SK-MEL-5 (cell line): ENCODE measurements around the gene HSD17B4. TPM values are rescaled to one million over a fixed set of nuclear protein-coding genes. Genes with fewer than 3 reads are reported as not detected.
"Not testable (repeated sequence)": the region's sequence is repeated elsewhere in the genome, so short reads cannot be mapped to it uniquely, and the experiment has no call there.

Source experiments
- DNase-seq: peaks from one replicate; pipeline ENCODE4 v3.0.0-alpha.2; 2016; ENCODE audit warnings: low read depth, low spot score
- in situ Hi-C: cut with HindIII; loops from 2 replicates; pipeline ENCODE4 v1.10.0; 2016; ENCODE audit warnings: low sequenced_read_pairs, high pct_unique_total_duplicates, low pct_unique_long_range_greater_than_20kb
- total RNA-seq: library from RNA; depleted of rRNA; stranded (reverse); fragments of >200 nt; shearing (Covaris generic); gene quantifications from 2 replicates; pipeline ENCODE4 v1.2.3, GENCODE V29; 2014

Gene HSD17B4
- total RNA-seq, 1 experiment from 2014 or later: 160 TPM

- in situ Hi-C loops: no loop called here
- DNase-seq: no peak
Observed at GRCh38 chr5:119465640-119466039, 13.3 kb downstream of the HSD17B4 start.

- DNase-seq: no peak
- in situ Hi-C loops: no loop called here
Observed at GRCh38 chr5:119468286-119468685, 16.0 kb downstream of the HSD17B4 start.

- in situ Hi-C loops: no loop called here
Observed at GRCh38 chr5:119470105-119470763, 17.9 kb downstream of the HSD17B4 start.

GRCh38 chr5:119470851-119471451, 18.7 kb downstream of the HSD17B4 start:
- in situ Hi-C loops: no loop called here
- peak; percentile 50 for DNase-seq

More at GRCh38 chr5:119470105-119470763, 17.9 kb downstream of the HSD17B4 start:
- no peak for DNase-seq

- in situ Hi-C loops: no loop called here
Observed at GRCh38 chr5:119473241-119473640, 20.9 kb downstream of the HSD17B4 start.

GRCh38 chr5:119476341-119476740, 24.0 kb downstream of the HSD17B4 start:
- in situ Hi-C loops: no loop called here
- peak; percentile 59 for DNase-seq

More at GRCh38 chr5:119473241-119473640, 20.9 kb downstream of the HSD17B4 start:
- DNase-seq: no peak

GRCh38 chr5:119478781-119479180, 26.5 kb downstream of the HSD17B4 start:
- DNase-seq: no peak

GRCh38 chr5:119480629-119481028, 28.3 kb downstream of the HSD17B4 start:
- in situ Hi-C loops, DNase-seq: not testable (repeated sequence)

More at GRCh38 chr5:119478781-119479180, 26.5 kb downstream of the HSD17B4 start:
- in situ Hi-C loops: no loop called here

GRCh38 chr5:119483155-119483554, 30.9 kb downstream of the HSD17B4 start:
- no peak for DNase-seq
- in situ Hi-C loops: no loop called here

GRCh38 chr5:119484884-119485283, 32.6 kb downstream of the HSD17B4 start:
- no peak for DNase-seq
- in situ Hi-C loops: no loop called here

- no peak for DNase-seq
- in situ Hi-C loops: no loop called here
Observed at GRCh38 chr5:119501671-119502179, 49.4 kb downstream of the HSD17B4 start.

- DNase-seq, in situ Hi-C loops: not testable (repeated sequence)
Observed at GRCh38 chr5:119503939-119504338, 51.6 kb downstream of the HSD17B4 start.

GRCh38 chr5:119512277-119512676, 60.0 kb downstream of the HSD17B4 start:
- in situ Hi-C loops: no loop called here
- no peak for DNase-seq

GRCh38 chr5:119515192-119515591, 62.9 kb downstream of the HSD17B4 start:
- in situ Hi-C loops: no loop called here

GRCh38 chr5:119517115-119517514, 64.8 kb downstream of the HSD17B4 start:
- DNase-seq, in situ Hi-C loops: not testable (repeated sequence)

More at GRCh38 chr5:119515192-119515591, 62.9 kb downstream of the HSD17B4 start:
- no peak for DNase-seq

- no peak for DNase-seq
Observed at GRCh38 chr5:119521232-119521631, 68.9 kb downstream of the HSD17B4 start.

GRCh38 chr5:119522841-119523240, 70.5 kb downstream of the HSD17B4 start:
- in situ Hi-C loops: no loop called here
- no peak for DNase-seq

More at GRCh38 chr5:119521232-119521631, 68.9 kb downstream of the HSD17B4 start:
- in situ Hi-C loops: no loop called here

GRCh38 chr5:119524485-119524884, 72.2 kb downstream of the HSD17B4 start:
- no peak for DNase-seq
- in situ Hi-C loops: no loop called here

GRCh38 chr5:119527351-119527750, 75.1 kb downstream of the HSD17B4 start:
- DNase-seq: no peak
- in situ Hi-C loops: no loop called here
